CD14-positive monocyte (primary cell): ENCODE measurements around the gene WIPF1. TPM values are rescaled to one million over a fixed set of nuclear protein-coding genes. Genes with fewer than 3 reads are reported as not detected.

Experiments used
- DNase-seq, 3 donors: peaks; one replicate each; pipeline ENCODE4 v3.0.0-alpha.2; 2011 to 2022
- H2AFZ ChIP-seq: 2 replicates; pipeline ENCODE4 v1.6.0; 2012; ENCODE audit warnings: mild to moderate bottlenecking, low read depth, low read length, inconsistent platforms; ENCODE audit not compliant: insufficient read depth, poor library complexity, severe bottlenecking
- H3K27ac ChIP-seq, 2 donors: 1 replicate in 1 of 2; 2 replicates in 1 of 2; pipeline ENCODE4 v1.5.1; 2012 to 2013; ENCODE audit warnings: low read length in 2 of 2, control low read depth in 1 of 2, inconsistent platforms in 1 of 2, low read depth in 1 of 2, mild to moderate bottlenecking in 1 of 2
- H3K27me3 ChIP-seq, 2 donors: one replicate each; pipeline versions ENCODE4 v1.6.0 to v1.6.1; 2011 to 2013; ENCODE audit warnings: low read length in 2 of 2; ENCODE audit not compliant: control insufficient read depth in 2 of 2, insufficient read depth in 2 of 2
- H3K36me3 ChIP-seq, 2 donors: replicated peaks in 1 of 2; 1 replicate in 1 of 2; 2 replicates in 1 of 2; pipeline versions ENCODE4 v1.5.1 to v1.6.1; 2012 to 2013; ENCODE audit warnings: low read length in 2 of 2, control low read depth in 1 of 2, inconsistent platforms in 1 of 2, mild to moderate bottlenecking in 1 of 2; ENCODE audit not compliant: insufficient read depth in 2 of 2, control insufficient read depth in 1 of 2
- H3K4me1 ChIP-seq, 2 donors: 1 replicate in 1 of 2; 2 replicates in 1 of 2; pipeline versions ENCODE4 v1.5.1 to v1.6.1; 2012 to 2013; ENCODE audit warnings: low read length in 2 of 2, control low read depth in 1 of 2, inconsistent platforms in 1 of 2, mild to moderate bottlenecking in 1 of 2, moderate library complexity in 1 of 2; ENCODE audit not compliant: insufficient read depth in 2 of 2, control insufficient read depth in 1 of 2
- H3K4me2 ChIP-seq: replicated peaks from 2 replicates; pipeline ENCODE3; 2012; ENCODE audit warnings: low read length, moderate library complexity, mild to moderate bottlenecking; ENCODE audit not compliant: poor library complexity, severe bottlenecking; ENCODE audit errors: extremely low read depth
- H3K4me3 ChIP-seq, 3 experiments: fragments of 200-600 bp in 1 of 3; sonication (generic) in 1 of 3; replicated peaks in 1 of 3; 1 replicate in 2 of 3; 2 replicates in 1 of 3; pipeline ENCODE4 v1.5.1; 2011 to 2013; ENCODE audit warnings: low read length in 3 of 3, mild to moderate bottlenecking in 3 of 3, control low read depth in 2 of 3, low read depth in 2 of 3, inconsistent platforms in 1 of 3, moderate library complexity in 1 of 3
- H3K79me2 ChIP-seq: 2 replicates; pipeline ENCODE4 v1.6.0; 2012; ENCODE audit warnings: mild to moderate bottlenecking, control low read depth, inconsistent platforms, low read length, moderate library complexity; ENCODE audit not compliant: insufficient read depth
- H3K9ac ChIP-seq: 2 replicates; pipeline ENCODE4 v1.6.0; 2017; ENCODE audit warnings: low read length, mild to moderate bottlenecking; ENCODE audit not compliant: insufficient read depth, poor library complexity, severe bottlenecking
- H3K9me3 ChIP-seq, 2 donors: replicated peaks in 1 of 2; 1 replicate in 1 of 2; 2 replicates in 1 of 2; pipeline versions ENCODE4 v1.5.1 to v1.6.1; 2012 to 2013; ENCODE audit warnings: low read length in 2 of 2, control low read depth in 1 of 2; ENCODE audit not compliant: control insufficient read depth in 1 of 2, insufficient read depth in 1 of 2
- H4K20me1 ChIP-seq: 2 replicates; pipeline ENCODE4 v1.6.0; 2012; ENCODE audit warnings: mild to moderate bottlenecking, low read length, control low read depth, moderate library complexity; ENCODE audit not compliant: insufficient read depth
- H3K27ac Mint-ChIP-seq, 7 donors: one replicate each; pipeline ENCODE4 v1.8.0; 2020; ENCODE audit warnings: mild to moderate bottlenecking in 7 of 7, mixed read lengths in 7 of 7, moderate library complexity in 6 of 7, inconsistent platforms in 2 of 7
- H3K27me3 Mint-ChIP-seq, 3 donors: one replicate each; pipeline ENCODE4 v1.8.0; 2021 to 2022; ENCODE audit warnings: low read depth in 3 of 3, mild to moderate bottlenecking in 3 of 3, mixed read lengths in 3 of 3, moderate library complexity in 3 of 3, inconsistent platforms in 1 of 3
- H3K36me3 Mint-ChIP-seq, 2 donors: one replicate each; pipeline ENCODE4 v1.8.0; 2020; ENCODE audit warnings: mixed read lengths in 2 of 2, inconsistent platforms in 1 of 2, mild to moderate bottlenecking in 1 of 2
- H3K4me1 Mint-ChIP-seq: one replicate; pipeline ENCODE4 v1.8.0; 2020; ENCODE audit warnings: mild to moderate bottlenecking, mixed read lengths
- H3K4me3 Mint-ChIP-seq, 2 donors: one replicate each; pipeline ENCODE4 v1.8.0; 2020; ENCODE audit warnings: mild to moderate bottlenecking in 2 of 2, mixed read lengths in 2 of 2, moderate library complexity in 1 of 2
- H3K9me3 Mint-ChIP-seq, 7 donors: one replicate each; pipeline ENCODE4 v1.8.0; 2020 to 2022; ENCODE audit warnings: mixed read lengths in 7 of 7, mild to moderate bottlenecking in 6 of 7, moderate library complexity in 6 of 7, inconsistent platforms in 2 of 7
- WGBS: methylation state at CpG from one replicate; pipeline ENCODE4 v1.1.5; 2013; ENCODE audit warnings: missing lambda C conversion rate; ENCODE audit not compliant: insufficient coverage; 5-methylcytosine and 5-hydroxymethylcytosine counted together
- intact Hi-C, 2 donors: fragments of 100-400 bp; cut with micrococcal nuclease; formaldehyde crosslinking; loops; one replicate each; pipeline versions ENCODE4 v1.15.0 to v1.15.1; 2023
- polyA plus RNA-seq, 3 donors: library from polyadenylated mRNA; depleted of rRNA in 1 of 3; unstranded in 2 of 3; stranded (reverse) in 1 of 3; fragments of 300-500 nt in 2 of 3; fragments of >200 nt in 1 of 3; fragmentation: Illumina TruSeq in 2 of 3; gene quantifications; 1 replicate in 2 of 3; 2 replicates in 1 of 3; pipeline ENCODE4 v1.2.3, GENCODE V29; 2012 to 2021
- small RNA-seq: library from RNA; depleted of rRNA; stranded (forward); fragments of <200 nt; gene quantifications from one replicate; pipeline ENCODE3, GENCODE V24; 2012; ENCODE audit warnings: low read depth; ENCODE audit not compliant: insufficient read length
- TF ChIP-seq, protein P1 (sequence below): fragments of 200-600 bp; IDR thresholded peaks from one replicate; pipeline ENCODE4 v1.8.0; 2022; ENCODE audit warnings: antibody characterized with exemption, mild to moderate bottlenecking

The WIPF1 gene
- polyA plus RNA-seq, 3 donors, result 43.9 to 126 (median 74.3) TPM

DNA sequence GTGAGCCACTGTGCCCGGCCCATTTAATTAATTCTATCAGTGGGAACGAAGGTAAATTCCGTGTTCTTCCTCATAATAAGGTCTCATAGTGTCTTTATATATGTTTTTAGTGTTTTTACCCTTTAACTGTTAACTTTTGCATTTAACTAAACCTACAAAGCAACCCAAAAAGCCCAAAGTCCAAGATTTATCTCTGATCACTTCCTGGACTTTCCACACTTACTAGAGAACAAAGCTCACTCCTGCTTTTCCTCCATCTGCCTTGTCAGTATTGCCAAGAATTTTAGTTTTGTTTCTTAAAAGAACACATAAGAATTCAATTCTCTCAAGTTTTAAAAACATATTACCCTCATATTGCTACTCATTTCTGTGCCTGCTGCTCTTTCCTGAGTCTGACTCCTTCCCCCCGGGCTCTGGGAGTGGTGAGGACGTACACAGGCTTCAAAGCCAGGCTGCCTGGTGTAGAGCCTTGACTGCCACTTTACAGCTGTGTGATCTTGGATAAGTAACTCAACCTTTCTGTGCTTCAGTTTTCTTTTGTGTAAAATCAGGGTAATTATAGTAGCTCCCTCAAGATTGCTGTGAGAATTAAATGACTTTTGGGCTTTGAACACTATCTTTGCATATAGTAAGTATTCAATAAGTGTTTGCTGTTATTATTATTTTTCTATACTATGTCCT is 85.9 kb downstream of the WIPF1 start:
- WGBS, result no CpG with 5 or more reads among the region's 5 CpGs
- Histone ChIP-seq H3K27me3 (no peaks in the 10 kb centered on the region), H3K9ac (no peak overlapping the region), H3K4me2 (no peak overlapping the region), H4K20me1 (no peaks in the 10 kb centered on the region), H3K4me3 (no peak overlapping the region), H3K36me3 (no peaks in the 10 kb centered on the region), H2AFZ (no peak overlapping the region), H3K9me3 (peaks cover 33 to 44% of the 10 kb centered on the region in 2 donors), H3K27ac (no peak overlapping the region), H3K79me2 (no peaks in the 10 kb centered on the region), H3K4me1 (peaks cover 2 to 6% of the 10 kb centered on the region in 2 donors)
- TF ChIP-seq, protein P1, sequence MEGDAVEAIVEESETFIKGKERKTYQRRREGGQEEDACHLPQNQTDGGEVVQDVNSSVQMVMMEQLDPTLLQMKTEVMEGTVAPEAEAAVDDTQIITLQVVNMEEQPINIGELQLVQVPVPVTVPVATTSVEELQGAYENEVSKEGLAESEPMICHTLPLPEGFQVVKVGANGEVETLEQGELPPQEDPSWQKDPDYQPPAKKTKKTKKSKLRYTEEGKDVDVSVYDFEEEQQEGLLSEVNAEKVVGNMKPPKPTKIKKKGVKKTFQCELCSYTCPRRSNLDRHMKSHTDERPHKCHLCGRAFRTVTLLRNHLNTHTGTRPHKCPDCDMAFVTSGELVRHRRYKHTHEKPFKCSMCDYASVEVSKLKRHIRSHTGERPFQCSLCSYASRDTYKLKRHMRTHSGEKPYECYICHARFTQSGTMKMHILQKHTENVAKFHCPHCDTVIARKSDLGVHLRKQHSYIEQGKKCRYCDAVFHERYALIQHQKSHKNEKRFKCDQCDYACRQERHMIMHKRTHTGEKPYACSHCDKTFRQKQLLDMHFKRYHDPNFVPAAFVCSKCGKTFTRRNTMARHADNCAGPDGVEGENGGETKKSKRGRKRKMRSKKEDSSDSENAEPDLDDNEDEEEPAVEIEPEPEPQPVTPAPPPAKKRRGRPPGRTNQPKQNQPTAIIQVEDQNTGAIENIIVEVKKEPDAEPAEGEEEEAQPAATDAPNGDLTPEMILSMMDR, result no peak
- intact Hi-C loops, result no loop called here
- Mint-ChIP-seq H3K27me3 (peaks cover 0 to 3% (median 0%) of the 10 kb centered on the region in 3 donors), H3K9me3 (peaks cover 34 to 50% (median 48%) of the 10 kb centered on the region in 7 donors), H3K36me3 (no peaks in the 10 kb centered on the region), H3K4me3 (no peak overlapping the region), H3K27ac (no peak overlapping the region), H3K4me1 (peaks cover 7% of the 10 kb centered on the region)
- no peak for DNase-seq

DNA sequence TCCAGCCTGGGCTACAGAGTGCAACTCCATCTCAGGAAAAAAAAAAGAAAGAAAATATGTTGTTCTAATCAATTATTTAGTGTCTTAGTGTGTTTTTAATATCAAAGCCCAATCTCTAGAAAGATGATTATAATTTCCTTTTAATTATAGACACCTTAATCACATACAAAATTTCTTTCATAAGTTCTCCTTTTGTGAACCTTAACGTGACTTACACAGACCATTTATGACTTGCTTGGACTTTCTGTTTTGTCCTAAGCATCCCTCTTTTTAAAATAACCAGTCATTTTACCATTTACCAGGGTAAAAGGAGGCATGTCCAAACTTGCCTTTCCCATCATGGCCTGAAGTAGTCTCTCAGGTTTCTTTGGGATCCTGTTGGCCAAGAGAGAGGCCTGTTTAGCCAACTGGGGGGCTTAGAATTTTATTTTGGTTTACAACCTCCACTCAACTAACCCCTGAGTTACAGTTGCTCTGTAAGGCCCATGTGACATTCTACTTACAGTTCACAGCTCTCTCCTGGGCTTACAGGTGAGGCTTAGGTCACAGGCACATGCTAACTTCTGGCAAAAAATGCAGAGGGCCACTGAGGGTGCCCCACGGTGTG is 86.9 kb downstream of the WIPF1 start:
- intact Hi-C loops, result no loop called here
- H3K4me1 Mint-ChIP-seq, result no peaks in the 10 kb centered on the region
- H3K27me3 Mint-ChIP-seq, result peaks cover 0 to 3% (median 0%) of the 10 kb centered on the region in 3 donors
- peaks cover 34 to 50% (median 48%) of the 10 kb centered on the region in 7 donors for H3K9me3 Mint-ChIP-seq
- H4K20me1 ChIP-seq, result no peaks in the 10 kb centered on the region
- H3K27ac ChIP-seq, result no peak overlapping the region
- H3K9me3 ChIP-seq, result peaks cover 33 to 44% of the 10 kb centered on the region in 2 donors
- H3K4me3 Mint-ChIP-seq, result no peak overlapping the region
- no peak overlapping the region for H3K4me3 ChIP-seq
- no peak for DNase-seq
- H3K4me1 ChIP-seq, result no peaks in the 10 kb centered on the region
- TF ChIP-seq, protein P1, result no peak
- H3K36me3 ChIP-seq, result no peaks in the 10 kb centered on the region
- H3K36me3 Mint-ChIP-seq, result no peaks in the 10 kb centered on the region
- no peak overlapping the region for H3K27ac Mint-ChIP-seq
- no peak overlapping the region for H2AFZ ChIP-seq
- no peak overlapping the region for H3K9ac ChIP-seq
- H3K27me3 ChIP-seq, result no peaks in the 10 kb centered on the region
- no peak overlapping the region for H3K4me2 ChIP-seq
- H3K79me2 ChIP-seq, result no peaks in the 10 kb centered on the region
- WGBS, result 0% methylated on average over 1 of the region's 2 CpGs

Small RNA genes within 50 kb of the gene (small RNA-seq; reads per million reads assigned to genes)
- gene RNU6-5P, result not detected

Other genes with a start within 250 kb of the WIPF1 start
- 10 to 100 TPM in 1 of 3 donors, 1 to 10 TPM in 2; 6.5 to 11.2 (median 7.2) TPM for gene SCRN3, start 202.1 kb downstream of the WIPF1 start, polyA plus RNA-seq
- 1 to 10 TPM; 3.4 to 7.6 (median 7.0) TPM for gene GPR155, start 110.8 kb downstream of the WIPF1 start, polyA plus RNA-seq
- not detected for gene CHRNA1, start 166.7 kb upstream of the WIPF1 start, polyA plus RNA-seq